Mesenchymal stem cell (in vitro differentiated cells and primary cell): ENCODE measurements around the gene CMAS.

ENCODE experiments used
- DNase-seq: peaks from one replicate; pipeline ENCODE4 v3.0.0-alpha.2; 2013
- H2AFZ ChIP-seq: one replicate; pipeline ENCODE4 v1.6.1; 2013; ENCODE audit warnings: low read depth, mild to moderate bottlenecking, control low read depth, inconsistent platforms, low read length, moderate library complexity
- H2AK5ac ChIP-seq: 2 replicates; pipeline ENCODE4 v1.6.1; 2013; ENCODE audit warnings: low read length, moderate library complexity, mild to moderate bottlenecking, inconsistent platforms; ENCODE audit not compliant: severe bottlenecking
- H2BK120ac ChIP-seq: one replicate; pipeline ENCODE4 v1.6.1; 2013; ENCODE audit warnings: low read depth, mild to moderate bottlenecking, inconsistent platforms, low read length, moderate library complexity
- H2BK12ac ChIP-seq, 2 experiments: one replicate each; pipeline ENCODE4 v1.6.1; 2013; ENCODE audit warnings: inconsistent platforms in 2 of 2, low read length in 2 of 2, mild to moderate bottlenecking in 2 of 2, moderate library complexity in 2 of 2, control low read depth in 1 of 2
- H2BK15ac ChIP-seq: one replicate; pipeline ENCODE4 v1.6.1; 2013; ENCODE audit warnings: mild to moderate bottlenecking, low read depth, inconsistent platforms; ENCODE audit not compliant: poor library complexity, severe bottlenecking
- H2BK5ac ChIP-seq: 2 replicates; pipeline ENCODE4 v1.6.1; 2013; ENCODE audit warnings: low read depth, mild to moderate bottlenecking, low read length, control low read depth, inconsistent platforms; ENCODE audit not compliant: poor library complexity, severe bottlenecking
- H3K14ac ChIP-seq, 2 experiments: one replicate each; pipeline ENCODE4 v1.6.1; 2013; ENCODE audit warnings: inconsistent platforms in 2 of 2, low read length in 2 of 2, control low read depth in 1 of 2, mild to moderate bottlenecking in 1 of 2, moderate library complexity in 1 of 2
- H3K18ac ChIP-seq, 2 experiments: one replicate each; pipeline ENCODE4 v1.6.1; 2013; ENCODE audit warnings: inconsistent platforms in 2 of 2, low read length in 2 of 2, control low read depth in 1 of 2, low read depth in 1 of 2, mild to moderate bottlenecking in 1 of 2
- H3K23ac ChIP-seq, 2 experiments: one replicate each; pipeline ENCODE4 v1.6.1; 2013; ENCODE audit warnings: inconsistent platforms in 2 of 2, low read length in 2 of 2, mild to moderate bottlenecking in 2 of 2, moderate library complexity in 2 of 2, control low read depth in 1 of 2
- H3K27ac ChIP-seq: 2 replicates; pipeline ENCODE4 v1.5.1; 2013; ENCODE audit warnings: mild to moderate bottlenecking, moderate library complexity, low read length, control low read depth, inconsistent platforms; ENCODE audit not compliant: poor library complexity, severe bottlenecking
- H3K27me3 ChIP-seq, 2 experiments: 2 replicates each; pipeline versions ENCODE4 v1.6.1 to v1.7.0; 2013; ENCODE audit warnings: low read length in 2 of 2, mild to moderate bottlenecking in 2 of 2, moderate library complexity in 2 of 2, control low read depth in 1 of 2, inconsistent platforms in 1 of 2; ENCODE audit not compliant: control insufficient read depth in 1 of 2, insufficient read depth in 1 of 2
- H3K36me3 ChIP-seq, 2 experiments: 2 replicates each; pipeline versions ENCODE4 v1.6.1 to v1.7.0; 2013; ENCODE audit warnings: low read length in 2 of 2, control low read depth in 1 of 2, inconsistent platforms in 1 of 2, low read depth in 1 of 2, mild to moderate bottlenecking in 1 of 2; ENCODE audit not compliant: insufficient read depth in 2 of 2, control insufficient read depth in 1 of 2
- H3K4ac ChIP-seq, 2 experiments: one replicate each; pipeline ENCODE4 v1.6.1; 2013; ENCODE audit warnings: inconsistent platforms in 2 of 2, low read length in 2 of 2, mild to moderate bottlenecking in 2 of 2, moderate library complexity in 2 of 2, control low read depth in 1 of 2, low read depth in 1 of 2
- H3K4me1 ChIP-seq: 2 replicates; pipeline ENCODE4 v1.6.1; 2013; ENCODE audit warnings: low read depth, low read length, control low read depth; ENCODE audit not compliant: control insufficient read depth, insufficient read depth
- H3K4me2 ChIP-seq: 2 replicates; pipeline ENCODE4 v1.6.1; 2013; ENCODE audit warnings: low read length, mild to moderate bottlenecking, inconsistent platforms; ENCODE audit not compliant: poor library complexity, severe bottlenecking
- H3K4me3 ChIP-seq, 2 experiments: 2 replicates each; pipeline versions ENCODE4 v1.5.1 to v1.7.0; 2013; ENCODE audit warnings: low read length in 2 of 2, mild to moderate bottlenecking in 2 of 2, control low read depth in 1 of 2, low read depth in 1 of 2; ENCODE audit not compliant: insufficient read depth in 1 of 2
- H3K79me1 ChIP-seq: replicated peaks from 2 replicates; pipeline ENCODE4 v1.6.1; 2013; ENCODE audit warnings: mild to moderate bottlenecking, control low read depth, low read length, inconsistent platforms; ENCODE audit not compliant: poor library complexity, severe bottlenecking
- H3K9ac ChIP-seq: 2 replicates; pipeline ENCODE4 v1.7.0; 2013; ENCODE audit warnings: mild to moderate bottlenecking, low read length, moderate library complexity
- H3K9me3 ChIP-seq: 2 replicates; pipeline ENCODE4 v1.7.0; 2013; ENCODE audit warnings: mild to moderate bottlenecking, low read length; ENCODE audit not compliant: control insufficient read depth
- H4K8ac ChIP-seq: one replicate; pipeline ENCODE4 v1.6.1; 2013; ENCODE audit warnings: inconsistent platforms, mild to moderate bottlenecking, low read length, moderate library complexity
- H4K91ac ChIP-seq: one replicate; pipeline ENCODE4 v1.6.1; 2013; ENCODE audit warnings: mild to moderate bottlenecking, low read length, inconsistent platforms
- WGBS: methylation state at CpG from one replicate; pipeline ENCODE4 v1.1.7; 2013; ENCODE audit warnings: mixed read lengths; 5-methylcytosine and 5-hydroxymethylcytosine counted together

Gene CMAS

DNA sequence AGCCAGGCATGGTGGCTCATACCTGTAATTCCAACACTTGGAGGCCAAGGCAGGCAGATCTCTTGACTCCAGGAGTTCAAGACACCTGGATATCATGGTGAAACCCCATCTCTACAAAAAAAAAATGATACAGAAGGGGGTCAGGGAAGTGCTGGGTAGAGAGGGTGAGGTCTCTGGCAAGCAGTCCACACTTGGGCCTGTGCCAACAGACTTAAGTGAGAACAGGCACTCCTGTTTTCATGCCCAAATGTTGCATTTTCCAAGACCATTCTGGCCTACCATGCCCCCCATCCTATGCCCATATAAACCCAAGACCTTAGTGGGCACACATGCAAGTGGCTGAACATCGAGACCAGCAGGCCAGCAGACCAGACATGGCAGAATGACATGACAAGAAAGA, 16.0 kb upstream of the CMAS start:
- Histone ChIP-seq H3K23ac (no peak overlapping the region), H2AFZ (no peak overlapping the region), H2AK5ac (no peak overlapping the region), H3K9ac (no peak overlapping the region), H3K36me3 (no peaks in the 10 kb centered on the region), H3K4me1 (no peaks in the 10 kb centered on the region), H2BK12ac (no peak overlapping the region), H2BK120ac (no peak overlapping the region), H3K4me2 (no peak overlapping the region), H3K79me1 (no peaks in the 10 kb centered on the region), H3K4me3 (no peak overlapping the region), H3K27me3 (no peaks in the 10 kb centered on the region), H3K14ac (no peak overlapping the region), H3K27ac (no peak overlapping the region), H2BK5ac (no peak overlapping the region), H3K4ac (no peak overlapping the region), H2BK15ac (no peak overlapping the region), H4K8ac (no peak overlapping the region), H4K91ac (no peak overlapping the region), H3K18ac (no peak overlapping the region), H3K9me3 (no peaks in the 10 kb centered on the region)
- WGBS: no CpG with 5 or more reads among the region's 1 CpG
- no peak for DNase-seq

DNA sequence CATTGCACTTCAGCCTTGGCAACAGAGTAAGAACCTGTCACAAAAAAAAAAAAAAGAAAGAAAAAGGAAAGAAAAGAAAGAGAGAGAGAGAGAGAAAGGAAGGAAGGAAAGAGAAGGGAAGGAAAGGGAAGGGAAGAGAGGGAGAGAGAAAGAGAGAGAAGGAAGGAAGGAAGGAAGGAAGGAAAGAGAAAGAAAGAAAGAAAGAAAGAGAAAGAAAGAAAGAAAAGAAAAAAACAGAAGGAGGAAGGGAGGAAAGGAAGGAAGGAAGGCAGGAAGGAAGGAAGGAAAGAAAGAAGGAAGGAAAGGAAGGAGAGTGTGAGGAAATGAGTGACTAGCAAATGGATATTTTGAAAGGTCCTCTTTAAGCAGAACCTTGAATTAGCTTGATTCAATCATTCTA, 13.3 kb upstream of the CMAS start:
- H3K79me1 ChIP-seq: no peaks in the 10 kb centered on the region
- H3K14ac ChIP-seq: no peak overlapping the region
- H3K27me3 ChIP-seq: no peaks in the 10 kb centered on the region
- no peaks in the 10 kb centered on the region for H3K36me3 ChIP-seq
- H2BK12ac ChIP-seq: no peak overlapping the region
- no peak overlapping the region for H3K9ac ChIP-seq
- H3K27ac ChIP-seq: no peak overlapping the region
- H2BK5ac ChIP-seq: no peak overlapping the region
- H3K23ac ChIP-seq: no peak overlapping the region
- H3K9me3 ChIP-seq: no peaks in the 10 kb centered on the region
- H2AFZ ChIP-seq: no peak overlapping the region
- H3K4me3 ChIP-seq: no peak overlapping the region
- no peak overlapping the region for H3K4me2 ChIP-seq
- no peak overlapping the region for H3K18ac ChIP-seq
- H3K4ac ChIP-seq: no peak overlapping the region
- DNase-seq: no peak
- no peak overlapping the region for H4K91ac ChIP-seq
- no peak overlapping the region for H2AK5ac ChIP-seq
- no peaks in the 10 kb centered on the region for H3K4me1 ChIP-seq
- H2BK15ac ChIP-seq: no peak overlapping the region
- no peak overlapping the region for H2BK120ac ChIP-seq
- no peak overlapping the region for H4K8ac ChIP-seq

- H2AK5ac ChIP-seq: no peak overlapping the region
- H3K18ac ChIP-seq: no peak overlapping the region
- H3K4ac ChIP-seq: no peak overlapping the region
- no peak overlapping the region for H3K23ac ChIP-seq
- no peak overlapping the region for H2BK5ac ChIP-seq
- H2AFZ ChIP-seq: no peak overlapping the region
- no peak overlapping the region for H4K8ac ChIP-seq
- no peaks in the 10 kb centered on the region for H3K4me1 ChIP-seq
- H2BK12ac ChIP-seq: no peak overlapping the region
- H3K4me2 ChIP-seq: no peak overlapping the region
- H2BK120ac ChIP-seq: no peak overlapping the region
- DNase-seq: peak; percentile 5
- no peak overlapping the region for H2BK15ac ChIP-seq
- H3K79me1 ChIP-seq: no peaks in the 10 kb centered on the region
- no peak overlapping the region for H3K9ac ChIP-seq
- no peaks in the 10 kb centered on the region for H3K9me3 ChIP-seq
- no peak overlapping the region for H3K14ac ChIP-seq
- WGBS: 93% methylated on average over 3 of the region's 4 CpGs
- peak overlapping the region; percentile 2 for H3K27ac ChIP-seq
- no peaks in the 10 kb centered on the region for H3K36me3 ChIP-seq
- H3K27me3 ChIP-seq: no peaks in the 10 kb centered on the region
- H4K91ac ChIP-seq: no peak overlapping the region
- H3K4me3 ChIP-seq: no peak overlapping the region
These were observed 11.1 kb upstream of the CMAS start for GRCh38 chr12:22034709-22035506.

GRCh38 chr12:22037947-22038346, 8.1 kb upstream of the CMAS start:
- Histone ChIP-seq H3K27me3 (no peaks in the 10 kb centered on the region), H3K4me1 (no peaks in the 10 kb centered on the region), H3K4ac (no peak overlapping the region), H3K23ac (no peak overlapping the region), H3K27ac (no peak overlapping the region), H4K8ac (no peak overlapping the region), H3K36me3 (no peaks in the 10 kb centered on the region), H2AK5ac (no peak overlapping the region), H2AFZ (no peak overlapping the region), H3K14ac (no peak overlapping the region), H3K4me2 (no peak overlapping the region), H2BK12ac (no peak overlapping the region), H2BK5ac (no peak overlapping the region), H3K4me3 (no peak overlapping the region), H4K91ac (no peak overlapping the region), H3K18ac (no peak overlapping the region), H3K9ac (no peak overlapping the region), H3K79me1 (no peaks in the 10 kb centered on the region), H3K9me3 (no peaks in the 10 kb centered on the region), H2BK120ac (no peak overlapping the region), H2BK15ac (no peak overlapping the region)
- 42% methylated on average over 2 of the region's 3 CpGs for WGBS
- peak; percentile 6 for DNase-seq
